CD14-positive monocyte (primary cell): Measurements from ENCODE around the gene ZNF385B. TPM values are rescaled to one million over a fixed set of nuclear protein-coding genes. Genes with fewer than 3 reads are reported as not detected.

Source experiments
- DNase-seq, 3 donors: peaks; one replicate each; pipeline ENCODE4 v3.0.0-alpha.2; 2011 to 2022
- H2AFZ ChIP-seq: 2 replicates; pipeline ENCODE4 v1.6.0; 2012; ENCODE audit warnings: mild to moderate bottlenecking, low read depth, low read length, inconsistent platforms; ENCODE audit not compliant: insufficient read depth, poor library complexity, severe bottlenecking
- H3K27ac ChIP-seq, 2 donors: 1 replicate in 1 of 2; 2 replicates in 1 of 2; pipeline ENCODE4 v1.5.1; 2012 to 2013; ENCODE audit warnings: low read length in 2 of 2, control low read depth in 1 of 2, inconsistent platforms in 1 of 2, low read depth in 1 of 2, mild to moderate bottlenecking in 1 of 2
- H3K27me3 ChIP-seq, 2 donors: one replicate each; pipeline versions ENCODE4 v1.6.0 to v1.6.1; 2011 to 2013; ENCODE audit warnings: low read length in 2 of 2; ENCODE audit not compliant: control insufficient read depth in 2 of 2, insufficient read depth in 2 of 2
- H3K36me3 ChIP-seq, 2 donors: replicated peaks in 1 of 2; 1 replicate in 1 of 2; 2 replicates in 1 of 2; pipeline versions ENCODE4 v1.5.1 to v1.6.1; 2012 to 2013; ENCODE audit warnings: low read length in 2 of 2, control low read depth in 1 of 2, inconsistent platforms in 1 of 2, mild to moderate bottlenecking in 1 of 2; ENCODE audit not compliant: insufficient read depth in 2 of 2, control insufficient read depth in 1 of 2
- H3K4me1 ChIP-seq, 2 donors: 1 replicate in 1 of 2; 2 replicates in 1 of 2; pipeline versions ENCODE4 v1.5.1 to v1.6.1; 2012 to 2013; ENCODE audit warnings: low read length in 2 of 2, control low read depth in 1 of 2, inconsistent platforms in 1 of 2, mild to moderate bottlenecking in 1 of 2, moderate library complexity in 1 of 2; ENCODE audit not compliant: insufficient read depth in 2 of 2, control insufficient read depth in 1 of 2
- H3K4me2 ChIP-seq: replicated peaks from 2 replicates; pipeline ENCODE3; 2012; ENCODE audit warnings: low read length, moderate library complexity, mild to moderate bottlenecking; ENCODE audit not compliant: poor library complexity, severe bottlenecking; ENCODE audit errors: extremely low read depth
- H3K4me3 ChIP-seq, 3 experiments: fragments of 200-600 bp in 1 of 3; sonication (generic) in 1 of 3; replicated peaks in 1 of 3; 1 replicate in 2 of 3; 2 replicates in 1 of 3; pipeline ENCODE4 v1.5.1; 2011 to 2013; ENCODE audit warnings: low read length in 3 of 3, mild to moderate bottlenecking in 3 of 3, control low read depth in 2 of 3, low read depth in 2 of 3, inconsistent platforms in 1 of 3, moderate library complexity in 1 of 3
- H3K79me2 ChIP-seq: 2 replicates; pipeline ENCODE4 v1.6.0; 2012; ENCODE audit warnings: mild to moderate bottlenecking, control low read depth, inconsistent platforms, low read length, moderate library complexity; ENCODE audit not compliant: insufficient read depth
- H3K9ac ChIP-seq: 2 replicates; pipeline ENCODE4 v1.6.0; 2017; ENCODE audit warnings: low read length, mild to moderate bottlenecking; ENCODE audit not compliant: insufficient read depth, poor library complexity, severe bottlenecking
- H3K9me3 ChIP-seq, 2 donors: replicated peaks in 1 of 2; 1 replicate in 1 of 2; 2 replicates in 1 of 2; pipeline versions ENCODE4 v1.5.1 to v1.6.1; 2012 to 2013; ENCODE audit warnings: low read length in 2 of 2, control low read depth in 1 of 2; ENCODE audit not compliant: control insufficient read depth in 1 of 2, insufficient read depth in 1 of 2
- H4K20me1 ChIP-seq: 2 replicates; pipeline ENCODE4 v1.6.0; 2012; ENCODE audit warnings: mild to moderate bottlenecking, low read length, control low read depth, moderate library complexity; ENCODE audit not compliant: insufficient read depth
- H3K27ac Mint-ChIP-seq, 7 donors: one replicate each; pipeline ENCODE4 v1.8.0; 2020; ENCODE audit warnings: mild to moderate bottlenecking in 7 of 7, mixed read lengths in 7 of 7, moderate library complexity in 6 of 7, inconsistent platforms in 2 of 7
- H3K27me3 Mint-ChIP-seq, 3 donors: one replicate each; pipeline ENCODE4 v1.8.0; 2021 to 2022; ENCODE audit warnings: low read depth in 3 of 3, mild to moderate bottlenecking in 3 of 3, mixed read lengths in 3 of 3, moderate library complexity in 3 of 3, inconsistent platforms in 1 of 3
- H3K36me3 Mint-ChIP-seq, 2 donors: one replicate each; pipeline ENCODE4 v1.8.0; 2020; ENCODE audit warnings: mixed read lengths in 2 of 2, inconsistent platforms in 1 of 2, mild to moderate bottlenecking in 1 of 2
- H3K4me1 Mint-ChIP-seq: one replicate; pipeline ENCODE4 v1.8.0; 2020; ENCODE audit warnings: mild to moderate bottlenecking, mixed read lengths
- H3K4me3 Mint-ChIP-seq, 2 donors: one replicate each; pipeline ENCODE4 v1.8.0; 2020; ENCODE audit warnings: mild to moderate bottlenecking in 2 of 2, mixed read lengths in 2 of 2, moderate library complexity in 1 of 2
- H3K9me3 Mint-ChIP-seq, 7 donors: one replicate each; pipeline ENCODE4 v1.8.0; 2020 to 2022; ENCODE audit warnings: mixed read lengths in 7 of 7, mild to moderate bottlenecking in 6 of 7, moderate library complexity in 6 of 7, inconsistent platforms in 2 of 7
- WGBS: methylation state at CpG from one replicate; pipeline ENCODE4 v1.1.5; 2013; ENCODE audit warnings: missing lambda C conversion rate; ENCODE audit not compliant: insufficient coverage; 5-methylcytosine and 5-hydroxymethylcytosine counted together
- intact Hi-C, 2 donors: fragments of 100-400 bp; cut with micrococcal nuclease; formaldehyde crosslinking; loops; one replicate each; pipeline versions ENCODE4 v1.15.0 to v1.15.1; 2023
- polyA plus RNA-seq, 3 donors: library from polyadenylated mRNA; depleted of rRNA in 1 of 3; unstranded in 2 of 3; stranded (reverse) in 1 of 3; fragments of 300-500 nt in 2 of 3; fragments of >200 nt in 1 of 3; fragmentation: Illumina TruSeq in 2 of 3; gene quantifications; 1 replicate in 2 of 3; 2 replicates in 1 of 3; pipeline ENCODE4 v1.2.3, GENCODE V29; 2012 to 2021
- TF ChIP-seq, protein P1 (sequence below): fragments of 200-600 bp; IDR thresholded peaks from one replicate; pipeline ENCODE4 v1.8.0; 2022; ENCODE audit warnings: antibody characterized with exemption, mild to moderate bottlenecking

The ZNF385B gene
- polyA plus RNA-seq, 3 donors, result not detected

GRCh38 chr2:179711375-179711774, 150.0 kb downstream of the ZNF385B start:
- no peaks in the 10 kb centered on the region for H3K79me2 ChIP-seq
- H2AFZ ChIP-seq, result no peak overlapping the region
- 82% methylated on average over 2 of the region's 4 CpGs for WGBS
- no peaks in the 10 kb centered on the region for H4K20me1 ChIP-seq
- H3K4me1 ChIP-seq, result no peaks in the 10 kb centered on the region
- no peaks in the 10 kb centered on the region for H3K27me3 ChIP-seq
- Mint-ChIP-seq H3K36me3 (no peaks in the 10 kb centered on the region), H3K27ac (no peak overlapping the region), H3K4me3 (no peak overlapping the region), H3K9me3 (peaks cover 2 to 16% (median 3%) of the 10 kb centered on the region in 7 donors), H3K27me3 (peaks cover 0 to 2% (median 0%) of the 10 kb centered on the region in 3 donors), H3K4me1 (no peaks in the 10 kb centered on the region)
- no peak overlapping the region for H3K4me3 ChIP-seq
- no peaks in the 10 kb centered on the region for H3K36me3 ChIP-seq
- no peak overlapping the region for H3K9ac ChIP-seq
- no peak overlapping the region for H3K27ac ChIP-seq
- TF ChIP-seq, protein P1, sequence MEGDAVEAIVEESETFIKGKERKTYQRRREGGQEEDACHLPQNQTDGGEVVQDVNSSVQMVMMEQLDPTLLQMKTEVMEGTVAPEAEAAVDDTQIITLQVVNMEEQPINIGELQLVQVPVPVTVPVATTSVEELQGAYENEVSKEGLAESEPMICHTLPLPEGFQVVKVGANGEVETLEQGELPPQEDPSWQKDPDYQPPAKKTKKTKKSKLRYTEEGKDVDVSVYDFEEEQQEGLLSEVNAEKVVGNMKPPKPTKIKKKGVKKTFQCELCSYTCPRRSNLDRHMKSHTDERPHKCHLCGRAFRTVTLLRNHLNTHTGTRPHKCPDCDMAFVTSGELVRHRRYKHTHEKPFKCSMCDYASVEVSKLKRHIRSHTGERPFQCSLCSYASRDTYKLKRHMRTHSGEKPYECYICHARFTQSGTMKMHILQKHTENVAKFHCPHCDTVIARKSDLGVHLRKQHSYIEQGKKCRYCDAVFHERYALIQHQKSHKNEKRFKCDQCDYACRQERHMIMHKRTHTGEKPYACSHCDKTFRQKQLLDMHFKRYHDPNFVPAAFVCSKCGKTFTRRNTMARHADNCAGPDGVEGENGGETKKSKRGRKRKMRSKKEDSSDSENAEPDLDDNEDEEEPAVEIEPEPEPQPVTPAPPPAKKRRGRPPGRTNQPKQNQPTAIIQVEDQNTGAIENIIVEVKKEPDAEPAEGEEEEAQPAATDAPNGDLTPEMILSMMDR, result no peak
- no peak overlapping the region for H3K4me2 ChIP-seq
- intact Hi-C loops, result no loop called here
- H3K9me3 ChIP-seq, result peaks cover 6 to 19% of the 10 kb centered on the region in 2 donors
- no peak for DNase-seq

DNA sequence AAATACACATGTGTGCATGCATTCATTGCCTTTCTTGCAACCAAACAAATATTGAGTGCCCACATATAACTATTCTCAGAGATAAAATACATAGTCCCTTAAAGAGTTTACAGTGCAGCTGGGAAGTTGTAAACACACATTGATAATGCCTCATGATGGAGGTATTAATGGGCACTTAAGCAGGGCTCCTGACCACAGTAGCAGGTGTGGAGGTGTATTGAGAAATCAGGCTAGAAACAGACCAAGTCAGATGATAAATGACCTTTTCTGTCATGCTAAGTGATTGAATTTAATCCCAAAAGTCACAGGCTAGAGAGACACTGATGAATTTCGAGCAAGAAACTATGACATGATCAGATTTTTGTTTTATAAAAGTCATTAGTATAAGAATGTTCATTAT, 157.7 kb downstream of the ZNF385B start:
- H3K27ac Mint-ChIP-seq, result no peak overlapping the region

More for the DNA sequence above, 157.7 kb downstream of the ZNF385B start:
- DNase-seq, result no peak
- H3K4me2 ChIP-seq, result no peak overlapping the region
- H3K27me3 ChIP-seq, result no peaks in the 10 kb centered on the region
- peaks cover 0 to 12% (median 3%) of the 10 kb centered on the region in 7 donors for H3K9me3 Mint-ChIP-seq
- no CpG with 5 or more reads among the region's 1 CpG for WGBS
- TF ChIP-seq, protein P1, result no peak
- no peak overlapping the region for H3K4me3 ChIP-seq
- intact Hi-C loops, result no loop called here
- no peaks in the 10 kb centered on the region for H3K4me1 Mint-ChIP-seq
- H3K36me3 ChIP-seq, result no peaks in the 10 kb centered on the region
- H3K27ac ChIP-seq, result no peak overlapping the region
- no peaks in the 10 kb centered on the region for H4K20me1 ChIP-seq
- H3K36me3 Mint-ChIP-seq, result no peaks in the 10 kb centered on the region
- H3K9ac ChIP-seq, result no peak overlapping the region
- H2AFZ ChIP-seq, result no peak overlapping the region
- no peaks in the 10 kb centered on the region for H3K4me1 ChIP-seq
- peaks cover 11 to 18% of the 10 kb centered on the region in 2 donors for H3K9me3 ChIP-seq
- no peaks in the 10 kb centered on the region for H3K79me2 ChIP-seq
- no peak overlapping the region for H3K4me3 Mint-ChIP-seq
- H3K27me3 Mint-ChIP-seq, result no peaks in the 10 kb centered on the region
